HG02938 (cell line): ENCODE data around the gene MACROD2.
A peak's percentile ranks its signal among the peaks of the same experiment; 100 is the strongest.

Experiments used
- ATAC-seq: cut with Tn5 transposase; IDR thresholded peaks from one replicate; pipeline ENCODE4 v1.9.1; 2021; ENCODE audit warnings: mild to moderate bottlenecking, moderate library complexity; ENCODE audit not compliant: unreplicated experiment

The MACROD2 gene

GRCh38 chr20:14838663-14839628, 843.6 kb downstream of the MACROD2 start:
- peak; percentile 95 for ATAC-seq

GRCh38 chr20:14845199-14846160, 850.2 kb downstream of the MACROD2 start:
- ATAC-seq: no peak

- ATAC-seq: no peak
Observed at GRCh38 chr20:14848806-14849205, 853.5 kb downstream of the MACROD2 start.

GRCh38 chr20:14853079-14853478, 857.8 kb downstream of the MACROD2 start:
- ATAC-seq: no peak

- ATAC-seq: no peak
Observed at GRCh38 chr20:14855171-14855570, 859.9 kb downstream of the MACROD2 start.

- no peak for ATAC-seq
Observed at GRCh38 chr20:14859627-14860026, 864.3 kb downstream of the MACROD2 start.

- ATAC-seq: no peak
Observed at GRCh38 chr20:14860410-14860814, 865.1 kb downstream of the MACROD2 start.

- ATAC-seq: no peak
Observed at GRCh38 chr20:14861028-14861699, 865.8 kb downstream of the MACROD2 start.

- no peak for ATAC-seq
Observed at GRCh38 chr20:14865169-14865568, 869.9 kb downstream of the MACROD2 start.

- ATAC-seq: no peak
Observed at GRCh38 chr20:14865731-14866130, 870.4 kb downstream of the MACROD2 start.

GRCh38 chr20:14866841-14867514, 871.7 kb downstream of the MACROD2 start:
- no peak for ATAC-seq

- no peak for ATAC-seq
Observed at GRCh38 chr20:14877301-14878028, 882.1 kb downstream of the MACROD2 start.

GRCh38 chr20:14878676-14879019, 883.3 kb downstream of the MACROD2 start:
- no peak for ATAC-seq

- ATAC-seq: peak; percentile 87
Observed at GRCh38 chr20:14879020-14879697, 883.8 kb downstream of the MACROD2 start.

- ATAC-seq: no peak
Observed at GRCh38 chr20:14879839-14880238, 884.5 kb downstream of the MACROD2 start.

- ATAC-seq: no peak
Observed at GRCh38 chr20:14881518-14881917, 886.2 kb downstream of the MACROD2 start.

GRCh38 chr20:14882157-14882556, 886.8 kb downstream of the MACROD2 start:
- ATAC-seq: no peak

- ATAC-seq: no peak
Observed at GRCh38 chr20:14882846-14883245, 887.5 kb downstream of the MACROD2 start.

GRCh38 chr20:14883324-14883723, 888.0 kb downstream of the MACROD2 start:
- ATAC-seq: no peak
